Measurements from ENCODE around the gene SLC7A6OS. TPM values are rescaled to one million over a fixed set of nuclear protein-coding genes. Genes with fewer than 3 reads are reported as not detected.

The SLC7A6OS gene
- total RNA-seq, 2 experiments from 2014 or later = 28.6 to 33.4 TPM

DNA sequence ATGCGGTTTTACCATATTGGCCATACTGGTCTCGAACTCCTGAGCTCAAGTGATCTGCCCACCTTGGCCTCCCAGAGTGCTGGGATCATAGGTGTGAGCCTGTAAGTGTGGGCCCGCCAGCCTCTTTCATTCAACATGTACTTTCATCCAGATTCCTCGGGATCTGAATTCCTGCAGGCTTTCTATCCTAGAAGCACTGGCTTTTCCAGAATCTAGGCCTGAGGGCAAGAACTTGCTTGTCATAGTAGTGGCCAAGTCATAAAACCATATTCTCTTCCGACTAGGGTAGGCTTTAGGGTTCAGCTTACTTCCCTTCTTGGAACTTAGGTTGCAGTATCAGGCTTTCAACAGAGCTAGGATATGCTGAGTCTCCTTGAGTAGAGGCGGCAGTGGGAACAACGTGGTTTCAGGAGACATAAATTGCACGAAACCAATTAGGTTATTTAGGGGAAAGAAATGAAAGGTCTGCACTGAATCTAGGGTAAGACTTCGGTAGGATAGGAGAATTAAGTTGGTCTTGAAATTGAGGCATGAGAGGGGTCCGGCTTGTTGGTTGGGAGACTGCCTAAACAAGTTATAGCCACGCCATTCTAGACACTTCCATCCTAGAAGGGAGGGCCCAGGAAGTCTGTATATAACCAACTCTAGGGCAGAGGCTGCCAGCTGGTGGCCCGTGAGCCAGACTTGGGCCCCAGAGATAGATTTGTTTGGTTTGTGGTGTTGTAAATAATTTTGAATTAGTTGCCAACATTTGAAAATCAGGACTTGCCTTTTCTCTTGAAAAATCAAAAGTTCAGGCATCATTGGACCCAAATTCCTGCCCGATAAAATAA, 30.8 kb downstream of the SLC7A6OS start:
- Histone ChIP-seq H3K4me3 (ENCODE audit: low read depth, low read length, poor library complexity, severe bottlenecking) (peak overlapping the region; percentile 44), H3K9me2 (ENCODE audit: insufficient read depth, low read length) (no peaks in the 10 kb centered on the region), H3K36me3 (ENCODE audit: insufficient read depth, low read length) (peaks cover 54% of the 10 kb centered on the region), H3K4me2 (ENCODE audit: low read length) (peak overlapping the region; percentile 91), H2AFZ (ENCODE audit: low read length) (no peak overlapping the region), H4K20me1 (ENCODE audit: insufficient read depth, low read length) (no peaks in the 10 kb centered on the region), H3K4me1 (ENCODE audit: insufficient read depth, low read length, poor library complexity, severe bottlenecking) (peaks cover 75% of the 10 kb centered on the region), H3K9me3 (ENCODE audit: low read length) (no peaks in the 10 kb centered on the region), H3K27ac (ENCODE audit: low read depth, low read length, poor library complexity, severe bottlenecking) (peak overlapping the region; percentile 97), H3K79me2 (ENCODE audit: insufficient read depth, low read depth, low read length) (peaks cover 48% of the 10 kb centered on the region)
- ChIA-PET CTCF (ENCODE audit: unreplicated experiment) (interaction anchor here (0.7 kb wide), 1 partner anchor 23 kb away, joined by 3 read pairs; no protein-coding TSS in a partner anchor), POLR2A (interaction anchor here (0.6 to 1.9 kb wide), 10 partner anchors 10 to 188 kb away, joined by 3 to 8 read pairs (median 4); partner anchors contain the start of genes PRMT7 and SLC7A6OS)
- DNase-seq (ENCODE audit: low spot score) = peak; percentile 59
- TF ChIP-seq, protein P1, sequence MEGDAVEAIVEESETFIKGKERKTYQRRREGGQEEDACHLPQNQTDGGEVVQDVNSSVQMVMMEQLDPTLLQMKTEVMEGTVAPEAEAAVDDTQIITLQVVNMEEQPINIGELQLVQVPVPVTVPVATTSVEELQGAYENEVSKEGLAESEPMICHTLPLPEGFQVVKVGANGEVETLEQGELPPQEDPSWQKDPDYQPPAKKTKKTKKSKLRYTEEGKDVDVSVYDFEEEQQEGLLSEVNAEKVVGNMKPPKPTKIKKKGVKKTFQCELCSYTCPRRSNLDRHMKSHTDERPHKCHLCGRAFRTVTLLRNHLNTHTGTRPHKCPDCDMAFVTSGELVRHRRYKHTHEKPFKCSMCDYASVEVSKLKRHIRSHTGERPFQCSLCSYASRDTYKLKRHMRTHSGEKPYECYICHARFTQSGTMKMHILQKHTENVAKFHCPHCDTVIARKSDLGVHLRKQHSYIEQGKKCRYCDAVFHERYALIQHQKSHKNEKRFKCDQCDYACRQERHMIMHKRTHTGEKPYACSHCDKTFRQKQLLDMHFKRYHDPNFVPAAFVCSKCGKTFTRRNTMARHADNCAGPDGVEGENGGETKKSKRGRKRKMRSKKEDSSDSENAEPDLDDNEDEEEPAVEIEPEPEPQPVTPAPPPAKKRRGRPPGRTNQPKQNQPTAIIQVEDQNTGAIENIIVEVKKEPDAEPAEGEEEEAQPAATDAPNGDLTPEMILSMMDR (conservative IDR thresholded peaks at IDR 0.05; ENCODE audit: low read length) = peak; percentile 30; the same call in 1 of the 2 replicates
- no peak for TF ChIP-seq EZH2phosphoT487 (IDR thresholded peaks at IDR 0.05; ENCODE audit: borderline replicate concordance, low read depth, low read length)
- BruUV-seq (replicated peaks) = no TSS peak
- intact Hi-C loops (cut with micrococcal nuclease; ENCODE audit: unreplicated experiment) = no loop called here

DNA sequence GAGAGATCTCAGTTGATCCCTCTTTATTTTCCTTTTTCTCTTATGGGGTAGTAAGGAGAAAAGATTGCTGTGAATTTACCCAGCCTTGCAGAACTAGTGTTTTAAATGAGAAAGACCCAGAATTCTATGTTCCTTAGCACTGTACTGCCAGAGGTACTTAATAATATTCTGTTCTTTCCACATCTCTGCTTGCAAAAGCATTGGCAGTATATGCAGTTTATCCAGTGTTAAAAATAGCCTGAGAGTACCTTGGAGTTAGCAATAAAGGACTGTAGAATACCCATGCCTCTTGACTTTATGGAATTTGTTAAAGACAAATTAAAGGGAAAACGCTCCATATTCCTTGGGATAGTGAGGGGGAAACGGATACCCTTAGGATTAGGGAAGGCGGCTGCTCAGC, 34.5 kb downstream of the SLC7A6OS start:
- Histone ChIP-seq H3K4me3 (ENCODE audit: low read depth, low read length, poor library complexity, severe bottlenecking) (no peak overlapping the region), H3K9me2 (ENCODE audit: insufficient read depth, low read length) (no peaks in the 10 kb centered on the region), H2AFZ (ENCODE audit: low read length) (no peak overlapping the region), H3K79me2 (ENCODE audit: insufficient read depth, low read depth, low read length) (peaks cover 69% of the 10 kb centered on the region), H3K4me2 (ENCODE audit: low read length) (peak overlapping the region; percentile 62), H4K20me1 (ENCODE audit: insufficient read depth, low read length) (no peaks in the 10 kb centered on the region), H3K36me3 (ENCODE audit: insufficient read depth, low read length) (peaks cover 71% of the 10 kb centered on the region), H3K4me1 (ENCODE audit: insufficient read depth, low read length, poor library complexity, severe bottlenecking) (peaks cover 76% of the 10 kb centered on the region), H3K27ac (ENCODE audit: low read depth, low read length, poor library complexity, severe bottlenecking) (peak overlapping the region; percentile 79), H3K9me3 (ENCODE audit: low read length) (no peaks in the 10 kb centered on the region)
- intact Hi-C loops (cut with micrococcal nuclease; ENCODE audit: unreplicated experiment) = no loop called here
- DNase-seq (ENCODE audit: low spot score) = no peak
- TF ChIP-seq, protein P1 (conservative IDR thresholded peaks at IDR 0.05; ENCODE audit: low read length) = no peak
- TF ChIP-seq EZH2phosphoT487 (IDR thresholded peaks at IDR 0.05; ENCODE audit: borderline replicate concordance, low read depth, low read length) = no peak
- no TSS peak for BruUV-seq (replicated peaks)
- ChIA-PET POLR2A (interaction anchor here (1.0 to 2.0 kb wide), 3 partner anchors 10 to 12 kb away, joined by 3 to 10 read pairs (median 3); partner anchors contain the start of gene SLC7A6), CTCF (ENCODE audit: unreplicated experiment) (no interaction called here)

Data from OCI-LY7 (cell line).